ENCODE measurements around the gene WDR73.

WDR73 gene

DNA sequence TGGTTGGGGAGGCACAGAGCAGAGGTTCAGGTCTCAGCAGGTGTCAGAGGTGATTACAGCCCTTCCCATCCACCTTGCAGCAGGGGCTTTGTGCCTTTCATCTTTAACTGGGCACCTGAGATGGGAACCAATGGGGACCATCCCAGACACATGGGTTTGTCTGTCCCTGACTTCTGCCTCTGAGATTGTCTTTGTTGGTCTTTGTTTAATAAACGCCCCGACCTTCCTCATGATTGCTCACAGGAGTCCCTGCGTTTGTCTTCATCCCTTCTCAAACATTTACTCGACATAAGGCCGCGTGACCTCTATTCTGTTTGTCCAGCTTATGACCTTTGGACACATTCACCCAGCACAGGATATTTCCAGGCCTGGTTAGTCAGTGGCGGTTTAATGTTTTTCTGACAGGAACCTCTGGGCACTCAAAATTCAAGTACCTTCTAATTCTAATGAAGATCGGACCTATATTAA lies 47.4 kb downstream of the WDR73 start:
- TF ChIP-seq, protein P1, sequence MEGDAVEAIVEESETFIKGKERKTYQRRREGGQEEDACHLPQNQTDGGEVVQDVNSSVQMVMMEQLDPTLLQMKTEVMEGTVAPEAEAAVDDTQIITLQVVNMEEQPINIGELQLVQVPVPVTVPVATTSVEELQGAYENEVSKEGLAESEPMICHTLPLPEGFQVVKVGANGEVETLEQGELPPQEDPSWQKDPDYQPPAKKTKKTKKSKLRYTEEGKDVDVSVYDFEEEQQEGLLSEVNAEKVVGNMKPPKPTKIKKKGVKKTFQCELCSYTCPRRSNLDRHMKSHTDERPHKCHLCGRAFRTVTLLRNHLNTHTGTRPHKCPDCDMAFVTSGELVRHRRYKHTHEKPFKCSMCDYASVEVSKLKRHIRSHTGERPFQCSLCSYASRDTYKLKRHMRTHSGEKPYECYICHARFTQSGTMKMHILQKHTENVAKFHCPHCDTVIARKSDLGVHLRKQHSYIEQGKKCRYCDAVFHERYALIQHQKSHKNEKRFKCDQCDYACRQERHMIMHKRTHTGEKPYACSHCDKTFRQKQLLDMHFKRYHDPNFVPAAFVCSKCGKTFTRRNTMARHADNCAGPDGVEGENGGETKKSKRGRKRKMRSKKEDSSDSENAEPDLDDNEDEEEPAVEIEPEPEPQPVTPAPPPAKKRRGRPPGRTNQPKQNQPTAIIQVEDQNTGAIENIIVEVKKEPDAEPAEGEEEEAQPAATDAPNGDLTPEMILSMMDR (IDR thresholded peaks at IDR 0.05; ENCODE audit: low read depth, low read length), result no peak
- no peak for DNase-seq (ENCODE audit: low read depth, low spot score)
- in situ Hi-C loops (cut with HindIII; ENCODE audit: low sequenced_read_pairs), result no loop called here
- H3K4me3 ChIP-seq (ENCODE audit: low read depth, low read length), result no peak overlapping the region

DNA sequence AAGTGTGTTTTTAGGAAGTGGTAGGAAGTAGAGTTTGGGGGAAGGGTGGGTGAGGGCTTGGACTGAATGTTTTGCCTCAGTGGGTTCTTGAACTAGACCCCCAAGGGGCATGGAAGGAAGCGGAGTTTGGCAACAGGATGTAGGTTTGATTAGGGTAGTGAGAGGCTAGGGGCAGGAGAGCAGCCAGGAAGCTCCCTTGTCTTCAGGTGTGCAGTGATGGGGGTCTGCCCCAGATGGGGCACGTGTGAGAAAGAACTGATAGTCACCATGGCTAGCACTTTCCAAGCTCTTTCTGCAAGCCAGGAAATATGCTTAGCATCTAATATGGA lies 48.6 kb downstream of the WDR73 start:
- TF ChIP-seq, protein P1 (IDR thresholded peaks at IDR 0.05; ENCODE audit: low read depth, low read length), result no peak
- H3K4me3 ChIP-seq (ENCODE audit: low read depth, low read length), result no peak overlapping the region
- DNase-seq (ENCODE audit: low read depth, low spot score), result no peak
- in situ Hi-C loops (cut with HindIII; ENCODE audit: low sequenced_read_pairs), result no loop called here

DNA sequence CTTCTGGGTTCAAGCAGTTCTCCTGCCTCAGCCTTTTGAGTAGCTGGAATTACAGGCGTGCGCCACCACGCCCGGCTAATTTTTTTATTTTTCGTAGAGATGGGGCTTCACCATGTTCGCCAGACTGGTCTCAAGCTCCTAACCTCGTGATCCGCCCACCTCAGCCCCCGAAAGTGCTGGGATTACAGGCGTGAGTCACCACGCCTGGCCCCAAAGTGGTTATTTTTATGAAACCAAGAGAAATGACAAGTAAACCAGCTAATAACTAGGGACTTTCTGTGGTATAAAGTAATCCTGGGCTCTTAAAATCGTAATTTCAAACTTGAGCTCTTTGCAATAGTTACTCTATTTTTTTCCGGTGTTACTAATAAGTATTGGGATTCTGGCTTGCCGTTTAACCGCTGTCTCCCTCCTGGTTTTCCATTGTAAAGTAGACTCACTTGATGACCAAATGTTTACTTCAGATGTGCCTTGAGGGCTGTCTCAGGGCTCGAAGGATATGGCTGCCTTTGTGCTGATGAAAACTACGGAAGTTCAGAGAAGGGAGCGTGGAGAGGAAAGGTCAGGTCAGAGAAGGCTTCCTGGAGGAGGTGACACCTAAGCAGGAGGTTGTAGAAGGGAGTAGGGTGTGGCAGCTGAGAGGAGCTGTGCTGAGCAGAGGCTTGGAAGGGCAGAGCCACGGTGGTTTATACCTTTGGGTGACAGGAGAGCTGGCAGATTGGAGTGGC lies 49.1 kb downstream of the WDR73 start:
- TF ChIP-seq, protein P1 (IDR thresholded peaks at IDR 0.05; ENCODE audit: low read depth, low read length), result no peak
- in situ Hi-C loops (cut with HindIII; ENCODE audit: low sequenced_read_pairs), result no loop called here
- no peak for DNase-seq (ENCODE audit: low read depth, low spot score)
- H3K4me3 ChIP-seq (ENCODE audit: low read depth, low read length), result no peak overlapping the region

DNA sequence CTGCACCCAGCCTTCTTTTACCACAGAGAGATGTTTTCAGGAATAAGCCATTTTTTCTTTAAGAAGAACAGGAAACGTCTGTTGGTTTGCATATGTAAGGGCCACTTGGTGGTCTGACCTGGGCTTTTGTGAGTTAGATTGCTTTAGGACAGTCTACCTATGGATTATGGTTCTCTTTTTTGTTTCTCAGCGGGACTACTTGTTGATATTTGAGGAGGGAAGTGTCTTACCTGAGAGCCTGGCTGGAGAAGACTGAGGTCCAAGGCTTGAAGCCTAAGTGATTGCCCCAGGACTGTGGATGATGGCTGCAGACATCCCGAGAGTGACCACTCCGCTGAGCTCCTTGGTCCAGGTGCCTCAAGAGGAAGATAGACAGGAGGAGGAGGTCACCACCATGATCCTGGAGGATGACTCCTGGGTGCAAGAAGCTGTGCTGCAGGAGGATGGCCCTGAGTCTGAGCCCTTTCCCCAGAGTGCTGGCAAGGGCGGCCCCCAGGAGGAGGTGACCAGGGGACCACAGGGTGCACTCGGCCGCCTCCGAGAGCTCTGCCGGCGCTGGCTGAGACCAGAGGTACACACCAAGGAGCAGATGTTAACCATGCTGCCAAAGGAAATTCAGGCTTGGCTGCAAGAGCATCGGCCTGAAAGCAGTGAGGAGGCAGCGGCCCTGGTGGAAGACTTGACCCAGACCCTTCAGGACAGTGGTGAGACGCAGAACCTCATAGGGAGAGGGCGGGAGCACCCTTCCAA lies 50.3 kb downstream of the WDR73 start:
- H3K4me3 ChIP-seq (ENCODE audit: low read depth, low read length), result no peak overlapping the region
- in situ Hi-C loops (cut with HindIII; ENCODE audit: low sequenced_read_pairs), result no loop called here
- TF ChIP-seq, protein P1 (IDR thresholded peaks at IDR 0.05; ENCODE audit: low read depth, low read length), result no peak
- DNase-seq (ENCODE audit: low read depth, low spot score), result no peak

DNA sequence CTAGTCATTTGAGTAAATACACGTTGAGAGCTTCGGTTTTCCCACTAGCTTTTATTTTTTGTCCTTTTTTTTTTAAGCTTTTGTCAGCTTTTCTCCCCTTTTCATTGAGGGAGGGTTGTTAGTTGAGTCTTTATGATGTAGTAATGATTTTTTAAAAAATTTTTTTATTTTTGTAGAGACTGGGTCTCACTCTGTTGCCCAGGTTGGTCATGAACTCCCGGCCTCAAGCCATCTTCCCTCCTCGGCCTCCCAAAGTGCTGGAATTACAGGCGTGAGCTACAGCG lies 52.6 kb downstream of the WDR73 start:
- in situ Hi-C loops (cut with HindIII; ENCODE audit: low sequenced_read_pairs), result no loop called here
- TF ChIP-seq, protein P1 (IDR thresholded peaks at IDR 0.05; ENCODE audit: low read depth, low read length), result no peak
- no peak for DNase-seq (ENCODE audit: low read depth, low spot score)
- H3K4me3 ChIP-seq (ENCODE audit: low read depth, low read length), result peak overlapping the region; percentile 63

DNA sequence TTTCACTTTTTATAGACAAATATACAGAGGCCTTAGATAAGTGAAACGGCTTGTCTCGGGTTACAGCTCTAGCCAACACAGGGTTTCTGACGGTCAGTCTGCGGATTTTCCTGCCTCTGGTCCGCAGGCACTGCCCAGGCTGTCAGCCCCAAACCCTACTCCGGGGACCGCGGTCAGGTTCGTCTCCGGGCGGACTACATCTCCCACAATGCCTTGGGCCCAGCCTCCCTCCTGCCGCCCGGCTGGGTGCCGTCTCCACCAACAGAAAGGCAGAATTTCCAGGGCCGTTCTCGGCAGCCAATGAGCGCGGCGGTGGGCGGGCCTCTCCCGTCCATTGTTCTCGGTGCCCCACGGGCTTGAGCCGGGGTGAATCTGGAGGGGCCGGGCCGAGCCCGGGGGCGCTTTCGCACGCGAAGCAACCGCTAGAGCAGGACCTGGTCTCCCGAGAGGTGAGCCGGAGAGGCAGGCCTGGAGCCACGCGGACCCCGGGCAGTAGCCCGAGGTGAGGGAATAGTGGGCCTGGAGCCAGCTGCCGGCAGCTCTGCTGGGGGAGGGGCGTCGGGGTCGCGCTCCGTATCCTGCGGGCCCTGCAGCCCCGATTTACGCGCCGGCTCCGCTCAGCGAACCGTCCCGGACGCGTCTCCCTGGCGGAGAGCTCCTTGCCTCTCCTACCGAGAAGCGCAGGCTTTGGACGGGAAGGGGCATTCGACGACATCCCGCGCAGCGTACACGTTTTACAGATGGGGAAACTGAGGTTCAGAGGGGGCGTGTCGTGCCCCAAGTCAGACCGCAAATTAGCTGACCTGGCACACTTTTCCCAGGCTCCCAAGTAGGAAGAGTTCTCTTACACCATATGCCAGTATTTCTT lies 53.2 kb downstream of the WDR73 start, which contains the start of gene ZSCAN2:
Gene ZSCAN2 (plus strand): TSS at position 323 of the 868 bp plus-strand sequence. CDS start 2,919 bp downstream, outside the sequence.
- H3K4me3 ChIP-seq (ENCODE audit: low read depth, low read length), result peak within 1 kb of the TSS; percentile 63
- TF ChIP-seq, protein P1 (IDR thresholded peaks at IDR 0.05; ENCODE audit: low read depth, low read length), result no peak
- peak; percentile 95 for DNase-seq (ENCODE audit: low read depth, low spot score)
- in situ Hi-C loops (cut with HindIII; ENCODE audit: low sequenced_read_pairs), result no loop called here

Data from astrocyte of the spinal cord (primary cell).